H1 (cell line): ENCODE measurements around the gene FAT2. TPM values are rescaled to one million over a fixed set of nuclear protein-coding genes. Genes with fewer than 3 reads are reported as not detected.

Source experiments
- CTCF ChIA-PET: fragments of 300-600 bp; sonication (Branson Sonifier 250); formaldehyde crosslinking; loops from one replicate; lab custom pipeline; 2021; ENCODE audit not compliant: partially characterized antibody; lab: Charles Lee
- POLR2A ChIA-PET: fragments of 300-600 bp; sonication (Branson Sonifier 250); formaldehyde crosslinking; loops from one replicate; lab custom pipeline; 2021; ENCODE audit warnings: inconsistent platforms; ENCODE audit not compliant: partially characterized antibody; lab: Charles Lee
- DNase-seq, 2 experiments: peaks; one replicate each; pipeline versions ENCODE4 v3.0.0 to v3.0.0-alpha.2; 2010 to 2022; ENCODE audit warnings: low spot score in 2 of 2, low read depth in 1 of 2, mixed read lengths in 1 of 2
- FAIRE-seq: peaks from 2 replicates; lab custom pipeline; 2011; peaks lifted over from hg19 to GRCh38; lab: Jason Lieb, UNC
- H2AFZ ChIP-seq: 2 replicates; pipeline ENCODE4 v1.8.1; 2012; ENCODE audit warnings: low read length, inconsistent platforms
- H2AK5ac ChIP-seq: 2 replicates; pipeline ENCODE4 v1.6.1; 2013; ENCODE audit warnings: low read depth, low read length
- H2BK120ac ChIP-seq: replicated peaks from 2 replicates; pipeline ENCODE3; 2013; ENCODE audit warnings: low read depth, low read length, inconsistent platforms
- H2BK12ac ChIP-seq: 2 replicates; pipeline ENCODE4 v1.6.1; 2013; ENCODE audit warnings: low read depth, low read length
- H2BK15ac ChIP-seq: 2 replicates; pipeline ENCODE4 v1.6.1; 2013; ENCODE audit warnings: low read length
- H2BK20ac ChIP-seq: 2 replicates; pipeline ENCODE4 v1.6.1; 2013; ENCODE audit warnings: low read length
- H2BK5ac ChIP-seq: 2 replicates; pipeline ENCODE4 v1.6.1; 2013; ENCODE audit warnings: low read depth, low read length
- H3K14ac ChIP-seq: 2 replicates; pipeline ENCODE4 v1.6.1; 2013; ENCODE audit warnings: inconsistent platforms; ENCODE audit not compliant: insufficient read length
- H3K18ac ChIP-seq: 2 replicates; pipeline ENCODE4 v1.6.1; 2013; ENCODE audit warnings: low read length; ENCODE audit errors: extremely low read depth
- H3K23ac ChIP-seq: 2 replicates; pipeline ENCODE4 v1.6.1; 2013; ENCODE audit warnings: inconsistent platforms; ENCODE audit not compliant: insufficient read length
- H3K23me2 ChIP-seq: 2 replicates; pipeline ENCODE4 v1.6.1; 2013; ENCODE audit warnings: low read depth, low read length
- H3K27ac ChIP-seq: 2 replicates; pipeline ENCODE4 v1.6.1; 2011; ENCODE audit warnings: low read depth, low read length, inconsistent platforms
- H3K27me3 ChIP-seq, 4 experiments: replicated peaks in 1 of 4; 1 replicate in 1 of 4; 2 replicates in 3 of 4; pipeline versions ENCODE4 v1.6.1 to v1.8.1; 2011 to 2013; ENCODE audit warnings: low read length in 3 of 4, mild to moderate bottlenecking in 3 of 4, inconsistent platforms in 2 of 4, mixed read lengths in 2 of 4, moderate library complexity in 1 of 4; ENCODE audit not compliant: control insufficient read depth in 3 of 4, insufficient read depth in 3 of 4; ENCODE audit errors: extremely low read depth in 1 of 4
- H3K36me3 ChIP-seq, 4 experiments: 2 replicates each; pipeline versions ENCODE4 v1.6.1 to v1.8.1; 2011 to 2013; ENCODE audit warnings: mild to moderate bottlenecking in 4 of 4, low read length in 3 of 4, moderate library complexity in 2 of 4, control low read depth in 1 of 4, inconsistent platforms in 1 of 4; ENCODE audit not compliant: insufficient read depth in 4 of 4, control insufficient read depth in 2 of 4
- H3K4ac ChIP-seq: replicated peaks from 2 replicates; pipeline ENCODE3; 2013; ENCODE audit warnings: low read length, low read depth, mixed read lengths, inconsistent platforms; ENCODE audit not compliant: insufficient read length
- H3K4me1 ChIP-seq, 4 experiments: replicated peaks in 1 of 4; 1 replicate in 1 of 4; 2 replicates in 3 of 4; pipeline versions ENCODE4 v1.6.1 to v1.8.1; 2011 to 2013; ENCODE audit warnings: low read length in 3 of 4, inconsistent platforms in 2 of 4, mixed read lengths in 1 of 4; ENCODE audit not compliant: insufficient read depth in 4 of 4, control insufficient read depth in 3 of 4
- H3K4me2 ChIP-seq, 2 experiments: 2 replicates each; pipeline versions ENCODE4 v1.6.1 to v1.8.1; 2011 to 2013; ENCODE audit warnings: low read depth in 2 of 2, low read length in 2 of 2, control low read depth in 1 of 2, inconsistent platforms in 1 of 2, mild to moderate bottlenecking in 1 of 2; ENCODE audit not compliant: insufficient read depth in 1 of 2
- H3K4me3 ChIP-seq, 4 experiments: fragments of 200-600, 300-600 bp in 1 of 4; sonication (generic), shearing (Covaris generic), sonication (Bioruptor Twin) in 1 of 4; 2 replicates each; pipeline versions ENCODE4 v1.5.1 to v1.8.1; 2011 to 2016; ENCODE audit warnings: low read length in 4 of 4, low read depth in 3 of 4, control low read depth in 2 of 4, inconsistent platforms in 2 of 4, mild to moderate bottlenecking in 2 of 4, mixed read lengths in 1 of 4, moderate library complexity in 1 of 4; ENCODE audit not compliant: insufficient read depth in 2 of 4; ENCODE audit errors: extremely low read depth in 1 of 4
- H3K56ac ChIP-seq: replicated peaks from 2 replicates; pipeline ENCODE3; 2013; ENCODE audit warnings: low read depth, mild to moderate bottlenecking, mixed read lengths, low read length, inconsistent platforms; ENCODE audit not compliant: insufficient read length
- H3K79me1 ChIP-seq: 2 replicates; pipeline ENCODE4 v1.6.1; 2013; ENCODE audit warnings: low read depth, low read length, control low read depth
- H3K79me2 ChIP-seq, 2 experiments: 2 replicates each; pipeline versions ENCODE4 v1.6.1 to v1.8.1; 2012 to 2013; ENCODE audit warnings: low read length in 2 of 2, mild to moderate bottlenecking in 2 of 2, inconsistent platforms in 1 of 2; ENCODE audit not compliant: insufficient read depth in 2 of 2, control insufficient read depth in 1 of 2
- H3K9ac ChIP-seq, 4 experiments: replicated peaks in 1 of 4; 1 replicate in 1 of 4; 2 replicates in 3 of 4; pipeline versions ENCODE4 v1.6.1 to v1.8.1; 2011 to 2013; ENCODE audit warnings: low read depth in 3 of 4, low read length in 3 of 4, control low read depth in 2 of 4, mild to moderate bottlenecking in 2 of 4, moderate library complexity in 2 of 4, inconsistent platforms in 1 of 4; ENCODE audit errors: extremely low read depth in 1 of 4
- H3K9me3 ChIP-seq, 2 experiments: 2 replicates each; pipeline versions ENCODE4 v1.6.1 to v1.8.1; 2012 to 2013; ENCODE audit warnings: mild to moderate bottlenecking in 2 of 2, moderate library complexity in 2 of 2, control low read depth in 1 of 2, inconsistent platforms in 1 of 2, low read depth in 1 of 2, low read length in 1 of 2, mixed read lengths in 1 of 2; ENCODE audit not compliant: insufficient read depth in 2 of 2
- H4K20me1 ChIP-seq, 2 experiments: replicated peaks in 1 of 2; 2 replicates each; pipeline versions ENCODE3 to v1.8.1; 2011 to 2013; ENCODE audit warnings: inconsistent platforms in 2 of 2, low read length in 2 of 2, mild to moderate bottlenecking in 1 of 2; ENCODE audit not compliant: insufficient read depth in 2 of 2, control insufficient read depth in 1 of 2
- H4K5ac ChIP-seq: 2 replicates; pipeline ENCODE4 v1.6.1; 2013; ENCODE audit warnings: low read length, low read depth, mixed read lengths, inconsistent platforms; ENCODE audit not compliant: insufficient read length
- H4K8ac ChIP-seq: 2 replicates; pipeline ENCODE4 v1.8.0; 2013; ENCODE audit warnings: mild to moderate bottlenecking, moderate library complexity, low read length, inconsistent platforms; ENCODE audit not compliant: insufficient read depth; ENCODE audit errors: extremely low read depth
- H4K91ac ChIP-seq: replicated peaks from 2 replicates; pipeline ENCODE3; 2013; ENCODE audit warnings: low read length, mixed read lengths, inconsistent platforms; ENCODE audit not compliant: insufficient read length
- BCL11A ChIP-seq, 2 experiments: IDR thresholded peaks; one replicate each; pipeline ENCODE4 v1.6.1; 2011; ENCODE audit warnings: low read depth in 2 of 2, low read length in 2 of 2, mild to moderate bottlenecking in 2 of 2
- BRCA1 ChIP-seq: IDR thresholded peaks from 2 replicates; pipeline ENCODE4 v1.6.1; 2012; ENCODE audit warnings: low read depth, low read length, improper control_type of control experiment
- CHD1 ChIP-seq: IDR thresholded peaks from 2 replicates; pipeline ENCODE4 v1.6.1; 2012; ENCODE audit warnings: low read depth, low read length, improper control_type of control experiment
- CHD2 ChIP-seq: IDR thresholded peaks from 2 replicates; pipeline ENCODE4 v1.6.1; 2012; ENCODE audit warnings: low read length, improper control_type of control experiment
- CREB1 ChIP-seq: IDR thresholded peaks from 2 replicates; pipeline ENCODE4 v1.6.1; 2012; ENCODE audit warnings: inconsistent platforms
- EGR1 ChIP-seq: IDR thresholded peaks from 2 replicates; pipeline ENCODE4 v1.6.1; 2011; ENCODE audit warnings: low read depth, low read length, borderline replicate concordance
- FOSL1 ChIP-seq: IDR thresholded peaks from 2 replicates; pipeline ENCODE4 v1.6.1; 2011; ENCODE audit warnings: mild to moderate bottlenecking, low read depth, low read length, moderate library complexity; ENCODE audit not compliant: insufficient read depth
- NRF1 ChIP-seq: IDR thresholded peaks from 2 replicates; pipeline ENCODE4 v1.6.1; 2011; ENCODE audit warnings: mild to moderate bottlenecking, low read depth, low read length, improper control_type of control experiment
- POLR2AphosphoS5 ChIP-seq: IDR thresholded peaks from 2 replicates; pipeline ENCODE4 v1.6.1; 2011; ENCODE audit warnings: low read depth, low read length
- SAP30 ChIP-seq: fragments of 300-600 bp; sonication (generic); IDR thresholded peaks from 2 replicates; pipeline ENCODE4 v1.7.1; 2012; ENCODE audit warnings: low read length, moderate library complexity, mild to moderate bottlenecking, inconsistent platforms; ENCODE audit not compliant: insufficient read depth, insufficient replicate concordance
- SP1 ChIP-seq: IDR thresholded peaks from 2 replicates; pipeline ENCODE4 v1.6.1; 2011; ENCODE audit warnings: low read depth, low read length
- SP2 ChIP-seq: IDR thresholded peaks from 2 replicates; pipeline ENCODE4 v1.6.1; 2012; ENCODE audit warnings: mild to moderate bottlenecking, low read length, inconsistent platforms
- SRF ChIP-seq: IDR thresholded peaks from 2 replicates; pipeline ENCODE4 v1.6.1; 2011; ENCODE audit warnings: mild to moderate bottlenecking, low read depth, low read length, moderate library complexity
- TBP ChIP-seq: IDR thresholded peaks from 2 replicates; pipeline ENCODE4 v1.6.1; 2011; ENCODE audit warnings: low read depth, low read length, improper control_type of control experiment
- USF2 ChIP-seq: IDR thresholded peaks from 2 replicates; pipeline ENCODE4 v1.6.1; 2011; ENCODE audit warnings: low read length, improper control_type of control experiment
- WGBS, 2 experiments: shearing (Covaris generic) in 1 of 2; methylation state at CpG; one replicate each; pipeline versions ENCODE4 v1.1.6 to v1.1.7; 2013 to 2015; ENCODE audit warnings: low lambda C conversion rate in 2 of 2, mixed read lengths in 2 of 2, inconsistent platforms in 1 of 2, low coverage in 1 of 2, missing lambda C conversion rate in 1 of 2; ENCODE audit not compliant: insufficient replicate concordance in 2 of 2, insufficient coverage in 1 of 2, insufficient read length in 1 of 2; ENCODE audit errors: extremely low coverage in 1 of 2, missing lambda C conversion rate in 1 of 2; 5-methylcytosine and 5-hydroxymethylcytosine counted together
- polyA plus RNA-seq, 7 experiments: library from polyadenylated mRNA; depleted of rRNA in 3 of 7; stranded (reverse) in 5 of 7; unstranded in 2 of 7; fragments of >200 nt in 5 of 7; fragments of 200-250 nt in 2 of 7; gene quantifications; 1 replicate in 5 of 7; 2 replicates in 1 of 7; 4 replicates in 1 of 7; pipeline versions ENCODE4 v1.2.1 to v1.2.3, GENCODE V29; 2011 to 2013; ENCODE audit warnings: missing spikeins in 2 of 7, mixed read lengths in 2 of 7
- total RNA-seq: library from RNA; stranded (reverse); fragmentation: NEBNext Ultra II Directional; extraction: Animal tissue kit (Norgen Biotek cat#: 25700); gene quantifications from 2 replicates; pipeline ENCODE4 v1.2.1, GENCODE V29; 2021

Gene FAT2
- total and polyA plus RNA-seq, 2 of the 8 experiments (the other 6 are each of a cell fraction or from before 2014, with no cell fraction given), result 0.12 to 0.30 TPM

GRCh38 chr5:151553130-151553670, 37.9 kb downstream of the FAT2 start:
- Histone ChIP-seq H3K27ac (no peak overlapping the region), H3K18ac (no peak overlapping the region), H3K79me2 (no peaks in the 10 kb centered on the region), H3K4me2 (no peak overlapping the region), H3K9ac (no peak overlapping the region), H4K91ac (no peak overlapping the region), H4K8ac (no peak overlapping the region), H3K79me1 (no peaks in the 10 kb centered on the region), H3K56ac (no peak overlapping the region), H3K14ac (no peak overlapping the region), H2AK5ac (no peak overlapping the region), H3K4me1 (no peaks in the 10 kb centered on the region), H3K9me3 (no peaks in the 10 kb centered on the region), H2BK12ac (no peak overlapping the region), H2BK15ac (no peak overlapping the region), H3K23me2 (no peaks in the 10 kb centered on the region), H2BK20ac (no peak overlapping the region), H3K4me3 (no peak overlapping the region), H2BK5ac (no peak overlapping the region), H4K5ac (no peak overlapping the region), H4K20me1 (no peaks in the 10 kb centered on the region), H3K36me3 (no peaks in the 10 kb centered on the region), H3K4ac (no peak overlapping the region), H3K27me3 (no peaks in the 10 kb centered on the region), H3K23ac (no peak overlapping the region), H2AFZ (no peak overlapping the region), H2BK120ac (no peak overlapping the region)
- 94% methylated on average over 10 of the region's 10 CpGs; no CpG with 5 or more reads in 1 of the 2 experiments for WGBS, 2 experiments
- CTCF ChIA-PET, result interaction anchor here (0.6 to 3.3 kb wide), 6 partner anchors 17 to 106 kb away, joined by 3 to 14 read pairs (median 4); partner anchors contain the start of gene SLC36A1
- POLR2A ChIA-PET, result no interaction called here
- FAIRE-seq, result no peak
- DNase-seq, result no peak
- TF ChIP-seq CHD2 (no peak), SP2 (no peak), FOSL1 (no peak), TBP (no peak), CHD1 (no peak), SRF (no peak), SP1 (no peak), NRF1 (no peak), EGR1 (no peak), SAP30 (no peak), POLR2AphosphoS5 (no peak), BRCA1 (no peak), BCL11A (IDR thresholded peaks at IDR 0.05; ENCODE audit: low read depth in 2 of 2, low read length in 2 of 2) (no peak), CREB1 (no peak), USF2 (no peak)
